GM19025 (cell line): ENCODE data around the gene OGFOD3.
"Not testable (repeated sequence)": the region's sequence is repeated elsewhere in the genome, so short reads cannot be mapped to it uniquely, and the experiment has no call there.

Source experiments
- ATAC-seq: cut with Tn5 transposase; IDR thresholded peaks from one replicate; pipeline ENCODE4 v1.9.1; 2021; ENCODE audit warnings: mild to moderate bottlenecking, low read depth, moderate library complexity; ENCODE audit not compliant: unreplicated experiment

OGFOD3 gene

DNA sequence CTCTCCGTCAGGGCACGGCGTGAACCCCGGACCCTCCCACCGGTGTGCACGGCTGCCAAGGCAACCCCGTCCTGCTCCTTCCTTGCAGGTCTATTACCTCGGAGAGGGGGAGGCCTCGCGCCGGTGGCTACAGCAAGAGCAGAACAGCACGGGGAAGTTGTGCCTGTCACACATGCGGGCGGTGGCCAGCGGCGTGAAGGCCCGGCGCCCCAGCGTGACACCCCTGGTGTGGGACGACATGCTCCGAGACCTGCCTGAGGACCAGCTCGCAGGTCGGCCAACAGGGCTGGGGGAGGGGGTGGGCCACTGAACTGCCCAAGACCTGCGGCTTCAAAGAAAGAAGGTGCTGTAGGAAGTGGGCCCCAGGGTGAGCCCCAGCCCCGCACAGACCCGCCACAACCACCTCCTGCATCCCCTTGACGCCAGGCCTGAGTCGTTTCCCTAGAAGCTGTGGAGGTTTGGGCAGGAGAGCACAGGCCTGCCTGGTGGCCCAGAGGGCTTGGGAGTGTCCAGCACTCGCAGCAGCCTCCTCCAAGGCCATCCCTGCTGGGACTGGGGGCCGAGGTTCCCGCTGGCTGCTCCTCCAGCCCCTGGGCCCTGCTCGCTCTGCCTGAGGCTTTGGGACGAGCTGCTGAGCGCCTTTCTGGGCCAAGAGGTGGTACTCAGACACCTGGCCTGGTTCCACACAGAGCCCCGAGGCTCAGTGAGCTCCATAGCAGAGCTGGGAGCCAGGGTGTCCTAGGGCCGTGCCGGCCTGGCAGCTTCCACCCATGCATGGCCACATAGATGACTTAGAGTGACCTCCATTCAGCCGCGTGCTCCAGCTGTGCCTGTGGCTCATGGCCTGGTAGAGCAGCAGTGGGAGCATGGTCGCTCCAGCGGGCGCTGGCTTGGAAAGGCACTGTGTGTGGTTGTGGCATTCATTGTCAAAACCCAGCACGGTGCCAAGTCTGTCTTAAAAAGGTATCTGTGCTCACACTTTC lies 17.5 kb upstream of the OGFOD3 start:
- ATAC-seq = no peak

DNA sequence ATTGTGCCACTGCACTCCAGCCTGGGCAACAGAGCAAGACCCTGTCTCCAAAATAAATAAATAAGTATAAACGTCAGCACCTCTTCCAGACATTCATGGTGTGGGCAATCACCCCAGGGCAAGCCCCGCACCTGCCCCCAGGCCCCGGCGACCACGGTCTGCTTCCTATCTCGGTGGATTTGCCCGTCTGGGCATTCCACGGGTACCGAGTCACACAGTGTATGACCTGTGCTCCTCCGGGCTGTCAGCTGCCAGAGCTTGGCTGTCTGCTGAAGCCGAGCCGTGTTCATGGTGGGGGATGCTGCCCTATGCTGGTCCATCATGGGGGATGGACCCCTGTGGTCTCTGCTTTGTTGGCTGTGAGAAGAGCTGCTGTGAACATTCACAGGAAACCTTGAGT lies 16.7 kb upstream of the OGFOD3 start:
- no peak for ATAC-seq

DNA sequence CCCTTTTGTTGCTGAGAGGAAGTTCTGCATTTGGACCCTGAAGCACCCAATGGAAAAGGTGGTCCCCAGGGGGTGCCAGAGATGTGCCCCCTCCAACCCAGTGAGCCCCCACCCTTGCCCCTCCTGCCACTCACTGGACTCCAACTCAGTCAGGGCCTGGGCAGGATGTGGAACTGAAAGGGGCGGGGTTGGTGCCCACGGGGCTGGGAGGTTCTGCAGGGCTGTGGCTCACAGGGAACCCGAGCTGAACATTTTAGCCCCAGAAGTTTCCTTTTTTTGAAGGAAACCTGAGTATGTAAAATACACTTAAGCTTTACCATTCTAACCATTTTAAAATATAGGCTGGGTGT lies 15.8 kb upstream of the OGFOD3 start:
- ATAC-seq = no peak

DNA sequence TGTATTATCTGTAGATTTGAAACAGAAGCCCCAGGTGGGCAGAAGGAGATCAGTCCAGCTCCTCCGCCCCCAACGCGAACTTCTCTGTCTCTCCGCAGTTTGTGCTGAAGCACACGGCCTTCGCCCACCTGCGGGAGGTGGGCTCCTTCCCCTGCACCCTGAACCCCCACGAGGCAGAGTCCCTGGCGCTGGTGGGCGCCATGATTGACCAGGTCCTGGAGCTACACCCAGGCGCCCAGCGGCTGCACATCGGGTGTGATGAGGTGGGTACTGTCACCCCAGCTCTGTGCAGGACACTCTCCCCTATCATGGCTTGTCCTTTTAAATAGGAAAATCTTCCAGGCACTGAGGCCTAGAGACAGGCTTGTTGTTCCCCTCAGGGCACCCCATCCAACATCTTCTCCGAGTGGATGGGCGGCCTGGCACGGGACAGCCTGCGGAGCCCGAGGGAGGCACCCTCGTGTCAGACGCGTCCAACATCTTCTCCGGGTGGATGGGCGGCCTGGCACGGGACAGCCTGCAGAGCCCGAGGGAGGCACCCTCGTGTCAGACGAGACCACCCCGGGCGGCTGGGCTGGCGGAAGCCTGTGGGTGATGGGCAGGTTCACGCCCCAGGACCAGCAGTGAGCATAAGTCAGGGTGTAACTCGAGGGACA lies 15.3 kb upstream of the OGFOD3 start:
- ATAC-seq = no peak

DNA sequence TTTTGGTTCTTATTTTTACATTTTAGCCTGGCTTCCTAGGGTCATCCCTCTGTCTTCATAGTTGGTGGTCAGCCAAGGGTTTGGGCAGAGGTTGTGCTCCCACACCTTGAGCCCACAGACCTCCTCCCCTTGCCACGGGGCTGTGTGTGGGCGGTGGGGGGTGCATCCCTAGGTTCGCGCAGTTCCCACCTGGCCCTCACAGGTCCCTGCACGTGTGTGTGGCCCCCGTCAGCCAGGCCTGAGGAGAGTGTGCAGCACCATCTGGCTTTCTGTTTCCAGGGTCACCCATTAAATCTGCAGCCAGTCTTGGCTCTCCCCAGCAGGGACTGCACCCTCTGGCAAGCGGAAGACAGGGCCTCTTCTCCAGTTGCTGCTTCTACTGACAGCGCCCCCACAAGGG lies 13.6 kb upstream of the OGFOD3 start:
- ATAC-seq = no peak

DNA sequence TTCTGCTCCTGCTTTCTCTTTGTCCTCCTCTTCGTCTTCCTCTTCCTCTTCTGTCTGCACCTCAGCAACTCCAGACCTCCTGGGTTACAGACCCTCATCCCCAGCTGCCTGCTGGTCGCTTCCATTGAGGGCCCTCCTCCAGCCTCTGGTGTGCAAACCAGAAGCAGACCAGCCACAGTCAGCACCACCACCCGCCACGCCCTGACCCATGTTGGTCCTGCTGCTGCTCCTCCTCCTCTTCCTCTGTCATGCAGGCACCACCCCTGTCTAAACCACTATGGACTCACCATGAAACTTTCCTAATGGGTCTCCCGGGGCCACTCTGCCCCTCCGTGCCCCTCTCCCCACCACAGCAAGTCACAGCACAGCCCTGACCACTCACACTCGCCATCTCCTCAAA lies 11.4 kb upstream of the OGFOD3 start:
- no peak for ATAC-seq

DNA sequence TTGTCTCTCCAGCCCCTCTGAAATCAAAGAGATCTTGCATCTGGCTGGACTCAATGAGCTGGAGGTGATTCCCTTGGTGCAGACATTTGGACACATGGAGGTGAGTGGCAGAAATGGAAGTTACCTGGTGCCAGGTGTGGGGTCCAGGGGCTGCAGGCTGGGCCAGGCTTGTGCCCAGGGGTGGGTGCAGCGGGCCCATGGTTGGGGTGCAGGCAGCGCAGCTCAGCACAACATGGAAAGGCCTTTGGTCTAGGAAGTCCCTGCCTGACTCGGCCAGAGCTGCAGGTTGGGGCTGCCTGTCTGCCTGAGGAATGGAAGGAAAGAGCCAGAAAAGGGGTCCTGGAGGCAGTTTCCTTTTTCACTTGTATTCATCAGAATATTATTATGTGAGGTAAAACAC lies 10.2 kb upstream of the OGFOD3 start:
- ATAC-seq = no peak

DNA sequence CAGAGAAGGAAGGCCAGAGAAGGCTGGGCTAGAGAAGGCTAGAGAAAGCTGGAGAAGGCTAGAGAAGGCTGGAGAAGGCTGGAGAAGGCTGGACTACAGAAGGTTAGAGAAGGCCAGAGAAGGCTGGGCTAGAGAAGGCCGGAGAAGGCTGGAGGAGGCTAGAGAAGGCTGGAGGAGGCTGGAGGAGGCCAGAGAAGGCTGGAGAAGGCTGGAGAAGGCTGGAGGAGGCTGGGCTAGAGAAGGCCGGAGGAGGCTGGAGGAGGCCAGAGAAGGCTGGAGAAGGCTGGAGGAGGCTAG lies 6.4 kb upstream of the OGFOD3 start:
- no peak for ATAC-seq

DNA sequence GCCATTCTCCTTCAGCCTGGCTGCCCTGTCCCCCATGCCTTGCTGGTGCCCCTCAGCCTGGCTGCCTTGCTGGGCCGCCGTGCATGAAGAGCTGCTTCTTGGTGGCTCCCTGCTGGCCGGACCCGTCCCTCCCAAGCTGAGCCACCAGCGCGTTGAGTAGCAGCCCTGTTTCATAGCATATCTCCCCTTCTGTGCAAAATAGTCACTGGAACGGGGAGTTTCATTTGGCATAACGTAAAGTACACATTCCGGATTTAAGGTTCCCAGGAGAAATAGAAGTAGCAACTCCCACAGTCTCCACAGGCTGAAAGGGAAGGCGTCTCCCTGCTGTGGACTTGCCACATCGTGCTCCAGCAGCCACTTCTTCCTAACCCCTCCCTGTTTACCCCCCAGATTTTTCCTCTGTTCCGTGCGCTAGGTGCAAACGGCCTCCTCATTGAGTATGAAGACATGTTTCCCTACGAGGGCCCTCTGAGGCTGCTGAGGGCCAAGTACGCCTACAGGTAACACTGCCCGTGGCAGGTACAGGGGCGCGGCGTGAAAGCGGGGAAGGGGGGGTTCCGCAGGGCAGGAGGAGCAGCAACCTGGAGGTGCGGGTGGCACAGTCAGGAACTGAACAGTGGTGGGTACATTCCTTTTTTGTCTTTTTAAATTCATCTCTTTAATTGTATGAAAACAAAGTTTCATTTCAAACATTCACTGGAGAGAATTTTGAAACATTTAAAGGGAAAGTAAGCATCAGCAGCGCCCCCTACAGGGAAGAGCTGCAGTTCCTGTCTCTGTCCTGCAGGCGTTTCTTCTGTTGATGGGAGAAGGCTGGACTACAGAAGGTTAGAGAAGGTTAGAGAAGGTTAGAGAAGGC lies 5.8 kb upstream of the OGFOD3 start:
- no peak for ATAC-seq

DNA sequence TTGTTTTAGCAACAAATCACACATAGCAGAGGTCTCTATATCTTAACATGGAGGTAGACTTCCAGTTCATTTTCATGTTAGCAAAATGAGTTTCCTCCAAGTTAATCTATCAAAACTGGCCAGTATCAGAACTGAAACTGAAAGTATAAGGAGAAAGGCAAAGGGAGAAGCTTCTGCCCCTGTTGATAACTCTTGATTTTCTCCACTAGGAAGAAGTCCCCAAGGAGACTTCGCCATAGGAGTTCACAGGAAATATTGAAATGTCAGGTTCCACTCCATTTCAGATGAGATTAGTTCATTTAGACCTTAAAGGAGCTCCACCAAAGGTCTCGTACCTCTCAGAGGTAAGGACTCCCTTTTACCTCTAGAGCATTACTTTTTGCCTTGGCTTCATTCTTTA lies 1.2 kb upstream of the OGFOD3 start:
- no peak for ATAC-seq

DNA sequence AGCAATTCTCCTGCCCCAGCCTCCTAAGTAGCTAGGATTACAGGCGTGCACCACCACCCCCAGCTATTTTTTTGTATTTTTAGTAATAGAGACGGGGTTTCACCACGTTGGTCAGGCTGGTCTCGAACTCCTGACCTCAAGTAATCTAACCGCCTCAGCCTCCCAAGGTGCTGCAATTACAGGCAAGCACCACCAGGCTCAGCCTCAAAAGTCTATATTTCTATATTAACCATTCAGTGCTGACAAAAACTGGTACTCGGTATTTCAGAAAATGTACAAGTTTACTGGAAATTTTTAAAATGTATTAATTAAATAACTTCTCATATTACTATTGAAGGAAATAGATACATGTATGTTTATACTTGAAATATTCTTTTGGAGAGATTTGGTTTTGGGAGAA lies 1.6 kb downstream of the OGFOD3 start:
- no peak for ATAC-seq

DNA sequence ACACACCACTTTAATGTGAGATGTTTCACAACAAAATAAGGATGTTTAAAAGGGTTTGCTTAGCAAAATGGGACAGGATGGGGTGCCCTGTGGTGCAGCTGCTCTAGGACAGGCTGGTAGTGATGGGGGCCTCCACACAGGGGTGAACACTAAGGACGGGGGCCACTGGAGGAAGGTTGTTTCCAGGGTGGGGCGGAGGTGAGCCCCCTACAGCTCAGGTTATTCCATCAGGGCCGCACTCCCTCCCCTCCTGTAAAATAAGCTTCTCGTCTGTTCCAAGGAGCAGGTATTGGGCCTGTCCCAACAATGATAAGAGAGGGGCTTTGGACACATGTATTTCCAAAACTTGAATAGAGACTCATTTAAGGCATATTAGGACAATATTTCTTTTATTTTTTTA lies 2.1 kb downstream of the OGFOD3 start:
- no peak for ATAC-seq

DNA sequence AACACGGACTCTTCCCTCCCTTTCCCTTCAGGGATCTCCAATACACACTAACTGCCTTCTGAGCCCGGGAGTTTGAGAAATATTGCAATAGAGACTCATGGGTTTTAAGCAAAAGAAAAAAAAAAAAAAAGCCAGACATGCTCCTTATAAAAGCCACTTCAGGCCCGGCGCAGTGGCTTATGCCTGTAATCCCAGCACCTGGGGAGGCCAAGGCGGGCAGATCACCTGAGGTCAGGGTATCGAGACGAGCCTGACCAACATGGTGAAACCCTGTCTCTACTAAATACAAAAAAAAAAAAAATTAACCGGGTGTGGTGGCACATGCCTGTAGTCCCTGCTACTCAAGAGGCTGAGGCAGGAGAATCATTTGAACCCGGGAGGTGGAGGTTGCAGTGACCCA lies 2.6 kb downstream of the OGFOD3 start:
- ATAC-seq = no peak

DNA sequence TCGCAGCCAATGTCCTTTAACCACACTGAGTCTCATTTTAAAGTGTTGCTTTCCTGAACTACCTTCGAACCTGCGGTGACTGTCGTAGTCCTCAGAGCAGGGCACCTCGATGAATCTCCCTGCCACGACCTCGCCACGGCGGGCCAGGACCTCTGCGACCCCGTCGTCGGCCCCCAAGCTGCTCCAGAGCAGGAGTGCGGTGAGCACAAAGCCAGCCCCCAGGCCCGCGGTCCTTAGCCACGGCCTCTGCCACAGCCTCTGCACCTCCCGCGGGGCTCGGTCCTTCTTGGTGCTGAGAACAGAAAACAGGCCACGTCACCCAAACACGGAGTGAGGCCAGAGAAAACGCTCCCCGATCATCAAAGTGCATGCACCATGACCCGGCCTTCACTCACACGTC lies 3.0 kb downstream of the OGFOD3 start:
- ATAC-seq = no peak

DNA sequence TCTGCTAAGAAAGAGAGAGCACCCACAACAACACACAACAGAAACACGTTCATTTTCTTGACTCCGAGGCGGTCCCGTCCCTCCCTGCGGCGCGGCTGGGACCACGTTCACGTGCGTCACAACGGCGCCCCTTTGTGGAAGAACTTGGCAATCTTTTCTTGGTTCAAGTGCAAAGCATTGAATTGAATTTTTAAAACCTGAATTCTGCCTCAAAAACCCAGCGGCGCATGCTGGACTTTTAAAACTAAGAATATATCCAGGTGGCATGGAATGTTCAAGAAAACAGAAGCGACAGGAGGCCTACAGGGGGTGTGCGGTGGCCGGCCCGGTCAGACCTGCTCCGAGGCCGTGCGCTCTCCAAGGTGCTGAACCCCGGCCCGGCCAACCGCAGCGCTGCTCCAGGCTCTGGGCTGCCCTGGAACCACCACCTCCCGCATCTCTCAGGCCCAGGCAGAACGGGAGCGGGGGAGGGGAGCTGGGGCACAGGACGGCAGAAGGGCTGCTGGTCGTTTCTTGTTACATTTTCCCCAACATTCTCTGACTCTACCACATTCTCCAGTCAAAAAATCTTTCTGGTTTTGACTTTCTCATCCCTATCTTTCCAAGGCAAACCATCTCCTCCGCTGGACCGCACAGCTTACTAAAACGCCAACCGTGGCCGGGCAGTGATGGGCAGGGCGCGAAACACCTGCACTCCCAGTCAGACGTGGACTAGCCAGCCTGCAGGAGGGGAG lies 3.7 kb downstream of the OGFOD3 start:
- no peak for ATAC-seq

DNA sequence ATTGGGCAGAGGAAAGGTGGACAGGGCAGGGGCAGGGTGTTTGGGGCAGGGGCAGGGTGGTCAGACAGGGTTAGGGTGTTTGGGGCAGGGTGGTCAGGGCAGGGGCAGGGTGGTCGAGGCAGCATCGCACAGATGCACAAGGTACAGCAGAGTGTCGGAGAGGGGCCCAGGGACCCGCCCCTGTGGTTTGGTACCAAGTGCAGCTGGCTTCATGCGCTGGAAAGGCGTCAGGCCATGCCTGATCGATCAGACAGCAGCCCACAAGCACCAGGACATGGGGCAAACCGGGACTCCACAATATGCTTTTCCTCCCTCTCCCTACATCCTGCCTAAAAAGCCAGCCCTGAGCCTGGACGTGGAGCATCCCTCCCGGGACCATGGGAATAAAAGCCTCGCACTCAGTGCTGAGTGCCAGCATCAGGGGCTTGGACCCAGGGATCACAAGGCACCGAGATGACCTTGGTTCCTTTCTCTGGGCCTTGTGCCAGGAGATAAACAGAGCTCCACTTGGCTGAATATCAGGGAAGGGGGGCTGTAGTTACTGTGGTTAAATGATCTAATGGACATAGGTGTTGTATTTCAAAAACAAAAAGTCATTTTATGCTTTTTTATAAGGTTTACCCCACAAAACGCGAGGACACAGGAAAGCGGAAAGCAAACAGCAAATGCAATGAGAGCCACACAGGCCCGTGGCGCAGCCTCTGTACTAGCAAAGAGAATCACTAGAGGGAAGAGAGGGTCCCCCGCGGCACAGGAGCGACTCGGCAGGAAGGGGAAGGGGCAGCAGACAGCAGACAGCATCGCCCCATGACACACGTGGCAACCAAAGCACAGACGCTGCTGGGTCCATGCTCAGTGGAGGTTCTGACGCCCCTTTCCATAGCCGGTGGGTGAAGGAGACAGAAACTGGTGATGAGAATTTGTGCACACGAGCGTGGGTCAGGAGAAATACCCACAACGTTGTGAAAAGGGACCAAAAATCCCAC lies 5.6 kb downstream of the OGFOD3 start:
- no peak for ATAC-seq

DNA sequence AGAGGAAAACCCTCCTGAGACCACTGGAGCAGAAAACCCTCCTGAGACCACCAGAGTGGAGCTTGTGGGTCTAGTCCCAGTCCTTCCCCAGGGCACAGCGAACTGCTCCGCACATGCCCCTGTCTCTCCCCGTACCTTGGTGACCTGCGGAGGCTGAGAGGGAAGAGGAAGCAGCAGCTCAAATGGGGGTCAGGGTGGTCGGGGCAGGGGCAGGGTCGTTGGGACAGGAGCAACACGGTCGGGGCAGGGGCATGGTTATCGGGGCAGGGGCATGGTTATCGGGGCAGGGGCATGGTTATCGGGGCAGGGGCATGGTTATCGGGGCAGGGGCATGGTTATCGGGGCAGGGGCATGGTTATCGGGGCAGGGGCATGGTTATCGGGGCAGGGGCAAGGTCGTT lies 6.3 kb downstream of the OGFOD3 start:
- ATAC-seq = not testable (repeated sequence)

DNA sequence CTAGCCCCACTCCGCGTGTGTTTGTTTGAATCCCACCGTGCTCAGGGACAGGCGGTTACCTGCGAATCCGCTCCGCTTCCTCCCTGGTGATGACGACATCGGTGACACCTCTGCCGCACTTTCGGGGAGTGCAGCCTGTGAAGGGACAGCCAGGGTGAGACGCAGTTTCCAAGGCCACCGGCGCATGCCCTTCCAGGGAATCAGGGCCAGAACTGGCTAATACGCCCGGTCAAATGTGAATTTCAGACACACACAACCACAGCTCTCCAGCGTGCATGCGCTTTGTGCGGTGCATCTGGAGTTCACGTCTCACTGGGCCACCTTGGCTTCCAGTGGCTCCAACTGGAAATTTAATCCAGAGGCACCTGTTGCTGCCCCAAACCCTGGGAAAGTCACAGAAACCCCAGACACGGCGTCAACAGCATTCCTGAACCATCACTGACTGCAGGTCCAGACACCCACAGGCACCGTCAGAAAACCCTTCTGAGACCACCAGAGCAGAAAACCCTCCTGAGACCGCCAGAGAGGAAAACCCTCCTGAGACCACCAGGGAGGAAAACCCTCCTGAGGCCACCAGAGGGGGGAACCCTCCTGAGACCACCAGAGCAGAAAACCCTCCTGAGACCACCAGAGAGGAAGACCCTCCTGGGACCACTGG lies 6.9 kb downstream of the OGFOD3 start:
- ATAC-seq = no peak
